Cardiac septum (tissue), 1 donor: Measurements from ENCODE around the gene TMEM163. TPM values are rescaled to one million over a fixed set of nuclear protein-coding genes. Genes with fewer than 3 reads are reported as not detected.

Experiments
- DNase-seq: peaks from one replicate; pipeline ENCODE4 v3.0.0-alpha.2; 2020; ENCODE audit warnings: low spot score
- intact Hi-C: fragments of 100-400 bp; cut with DNase I; formaldehyde crosslinking; loops from one replicate; pipeline ENCODE4 v1.14.0; 2022
- total RNA-seq: library from RNA; stranded (reverse); fragmentation: NEBNext Ultra II Directional; extraction: Animal tissue kit (Norgen Biotek cat#: 25700); gene quantifications from one replicate; pipeline ENCODE4 v1.2.1, GENCODE V29; 2021
- donor health status: DM: no; HTN: no; CAD: no.

TMEM163 gene
- total RNA-seq, 1 donor from 2014 or later = 0.38 TPM

DNA sequence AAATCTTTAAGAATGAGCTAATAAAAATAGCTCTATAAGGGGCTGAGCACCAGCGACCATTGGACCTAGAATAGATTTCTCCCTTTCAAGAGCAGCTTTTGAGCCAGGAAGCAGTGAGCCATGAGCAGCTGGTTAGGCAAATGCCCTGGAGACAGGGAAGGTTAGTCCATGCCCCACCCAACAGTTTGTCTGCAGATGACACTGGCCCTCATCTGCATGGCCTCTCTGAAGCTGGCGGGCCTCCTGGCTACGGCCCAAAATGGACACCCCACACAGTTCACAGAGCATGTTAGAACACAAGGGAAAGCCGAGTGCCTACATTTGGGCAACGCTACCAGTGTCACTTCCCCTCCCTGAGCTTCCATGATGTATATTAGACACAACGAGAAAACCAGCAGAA is 263.9 kb downstream of the TMEM163 start:
- intact Hi-C loops = loop anchor here (10.0 kb wide), 1 partner anchor 80 kb away; no protein-coding TSS in a partner anchor
- peak; percentile 69 for DNase-seq

GRCh38 chr2:134454426-134454825 is 264.4 kb downstream of the TMEM163 start:
- intact Hi-C loops = loop anchor here (10.0 kb wide), 1 partner anchor 80 kb away; no protein-coding TSS in a partner anchor
- peak; percentile 57 for DNase-seq

GRCh38 chr2:134453973-134454372 is 264.8 kb downstream of the TMEM163 start:
- intact Hi-C loops = loop anchor here (10.0 kb wide), 1 partner anchor 79 kb away; no protein-coding TSS in a partner anchor
- peak; percentile 33 for DNase-seq

DNA sequence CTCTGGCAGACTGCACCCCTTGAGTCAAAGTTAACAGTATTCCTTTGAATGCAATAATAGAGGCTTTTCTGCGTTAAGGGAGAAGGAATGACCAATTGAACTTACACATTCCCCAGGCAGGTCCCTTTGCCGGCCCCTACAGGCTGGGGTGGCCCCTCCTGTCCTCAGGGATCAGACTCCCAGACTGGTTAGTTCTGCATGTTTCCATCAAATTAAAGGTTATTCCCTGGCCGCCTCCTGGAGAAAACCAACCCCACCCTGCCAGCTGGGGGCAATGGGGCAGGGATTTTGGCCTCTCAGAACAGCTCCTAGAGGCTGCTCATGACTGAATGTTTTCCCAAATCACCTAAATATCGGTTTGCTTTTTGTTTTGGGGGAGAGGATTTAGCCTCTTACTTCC is 265.3 kb downstream of the TMEM163 start:
- intact Hi-C loops = loop anchor here (10.0 kb wide), 1 partner anchor 79 kb away; no protein-coding TSS in a partner anchor
- peak; percentile 12 for DNase-seq

GRCh38 chr2:134452042-134452733 is 266.6 kb downstream of the TMEM163 start:
- intact Hi-C loops = loop anchor here (10.0 kb wide), 1 partner anchor 77 kb away; no protein-coding TSS in a partner anchor
- peak; percentile 35 for DNase-seq

DNA sequence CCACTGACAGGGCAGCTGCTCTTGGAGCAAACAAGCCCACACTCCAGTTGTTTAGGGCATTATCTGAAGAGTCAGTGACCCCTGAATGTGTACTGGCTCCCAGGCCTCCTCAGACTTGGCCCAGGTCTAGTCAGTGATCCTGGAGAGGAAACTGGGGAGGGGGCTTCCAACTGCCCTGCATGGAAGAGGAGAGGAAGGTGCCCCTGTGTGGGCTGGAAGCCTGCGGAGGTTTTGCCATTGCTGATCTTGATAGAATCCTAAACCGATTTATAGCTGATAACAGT is 267.5 kb downstream of the TMEM163 start:
- DNase-seq = peak; percentile 61
- intact Hi-C loops = loop anchor here (2.0 to 10.0 kb wide), 2 partner anchors 76 to 332 kb away; no protein-coding TSS in a partner anchor

DNA sequence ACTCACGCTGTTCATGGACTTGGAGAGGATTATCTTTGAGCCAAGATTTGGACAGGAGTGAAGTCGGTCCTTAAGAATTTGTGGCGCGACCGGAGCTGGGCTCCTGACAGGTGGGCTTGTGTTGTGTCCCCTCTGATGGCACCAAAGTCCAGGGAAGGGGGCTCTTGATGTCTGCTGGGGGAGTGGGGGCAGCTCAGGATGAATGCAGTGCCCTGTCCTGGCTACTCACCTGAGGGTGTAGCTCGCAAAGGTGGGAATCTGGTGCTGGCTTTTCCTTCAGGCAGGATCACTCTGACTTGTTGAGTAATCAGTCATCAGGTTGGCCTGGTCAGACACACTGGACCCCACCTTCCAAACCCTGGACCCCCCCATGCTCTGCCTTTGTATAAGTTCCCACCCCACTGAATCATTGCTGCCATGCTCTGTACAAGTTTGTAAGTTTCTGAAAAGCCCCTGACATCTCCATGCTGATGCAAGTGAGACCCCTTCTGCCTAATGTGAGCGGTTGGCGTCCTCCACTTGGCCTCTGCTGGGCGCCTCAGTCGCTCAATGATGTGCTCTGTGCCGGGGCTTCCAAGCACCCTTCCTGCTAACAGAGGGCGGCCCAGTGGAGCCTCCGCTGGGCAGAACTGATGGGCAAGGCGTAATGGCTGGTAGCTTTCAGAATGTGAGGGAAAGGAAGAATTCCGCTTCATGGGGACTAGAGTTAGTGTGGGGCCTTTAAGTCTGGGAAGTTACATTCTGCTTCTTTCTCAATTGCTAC is 268.9 kb downstream of the TMEM163 start:
- intact Hi-C loops = loop anchor here (2.0 to 10.0 kb wide), 2 partner anchors 75 to 331 kb away; no protein-coding TSS in a partner anchor

DNA sequence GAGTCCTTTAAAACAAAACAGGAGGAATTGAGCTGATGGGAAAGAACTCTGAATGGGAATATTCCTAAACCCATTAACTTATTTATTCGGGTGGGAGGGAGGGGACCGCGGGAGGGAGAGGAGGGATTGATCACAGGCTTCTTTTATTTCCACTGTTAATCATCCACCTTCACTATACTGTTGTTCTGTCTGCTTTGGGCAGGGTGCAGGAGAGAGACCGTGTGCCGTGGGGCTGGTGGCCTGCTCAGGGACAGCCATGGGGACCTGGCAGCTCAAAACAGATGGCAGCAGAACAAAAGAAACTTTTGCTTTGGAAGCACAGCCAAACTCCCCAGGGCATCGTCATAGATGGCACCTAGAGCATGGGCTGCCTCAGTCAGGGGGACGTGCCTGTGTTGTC is 269.6 kb downstream of the TMEM163 start:
- intact Hi-C loops = no loop called here
- no peak for DNase-seq

More for the DNA sequence above, 268.9 kb downstream of the TMEM163 start:
- DNase-seq = peak; percentile 57

GRCh38 chr2:134448650-134449049 is 270.1 kb downstream of the TMEM163 start:
- DNase-seq = no peak
- intact Hi-C loops = no loop called here

- intact Hi-C loops = no loop called here
These were observed 271.1 kb downstream of the TMEM163 start for GRCh38 chr2:134447669-134448068.

DNA sequence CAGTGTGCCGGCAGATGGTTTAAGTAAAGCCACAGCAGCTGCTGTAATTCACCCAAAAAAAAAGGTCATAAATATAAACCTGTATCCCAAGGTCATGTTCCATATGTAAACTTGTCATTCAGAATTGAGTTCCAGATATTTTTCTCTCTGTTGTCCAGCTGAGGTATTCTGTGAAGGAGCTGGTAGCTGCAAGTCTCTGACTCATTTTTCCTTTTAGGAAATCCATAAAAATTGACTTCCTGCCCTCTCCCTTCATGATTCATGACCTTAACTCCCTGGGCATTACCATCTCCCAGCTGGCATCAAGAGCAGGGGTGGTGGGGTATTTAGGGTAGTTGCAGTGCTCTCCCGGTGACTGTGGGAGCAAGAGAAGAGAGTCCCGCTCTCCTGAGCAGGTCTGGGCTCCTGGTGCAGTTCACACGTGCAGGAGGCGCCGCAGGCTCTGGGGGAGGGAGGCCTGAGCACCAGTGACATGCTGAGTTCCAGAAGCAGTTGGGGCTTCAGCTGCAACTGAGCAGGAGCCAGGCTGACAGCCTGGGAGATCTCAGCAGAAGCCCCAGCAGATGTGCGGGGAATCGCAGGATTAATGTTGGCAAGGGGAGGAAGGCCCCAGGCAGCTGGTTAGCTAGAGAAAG is 272.3 kb downstream of the TMEM163 start:
- intact Hi-C loops = no loop called here
- DNase-seq = no peak

More at GRCh38 chr2:134447669-134448068, 271.1 kb downstream of the TMEM163 start:
- DNase-seq = no peak

DNA sequence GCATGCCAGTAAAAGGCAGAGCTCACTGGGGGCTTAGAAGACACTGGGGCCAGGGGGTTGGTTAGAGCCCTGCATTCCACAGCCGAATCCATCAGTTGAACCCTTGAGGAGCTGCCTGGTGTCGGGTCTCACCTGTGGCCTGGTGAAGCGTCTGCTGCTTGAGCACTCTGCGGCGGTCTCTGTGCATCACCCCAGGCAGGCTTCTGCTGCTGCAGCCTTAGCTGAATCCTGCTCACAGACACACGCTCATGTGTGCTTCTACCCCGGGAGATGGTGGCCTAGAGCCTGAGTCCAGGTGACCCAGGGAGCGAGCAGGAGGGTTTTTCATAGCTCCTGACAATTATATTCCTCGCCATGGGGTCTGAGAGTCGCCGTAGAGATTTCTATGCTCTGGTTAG is 272.8 kb downstream of the TMEM163 start:
- intact Hi-C loops = no loop called here
- DNase-seq = no peak

GRCh38 chr2:134445116-134445515 is 273.7 kb downstream of the TMEM163 start:
- intact Hi-C loops = no loop called here
- DNase-seq = no peak

DNA sequence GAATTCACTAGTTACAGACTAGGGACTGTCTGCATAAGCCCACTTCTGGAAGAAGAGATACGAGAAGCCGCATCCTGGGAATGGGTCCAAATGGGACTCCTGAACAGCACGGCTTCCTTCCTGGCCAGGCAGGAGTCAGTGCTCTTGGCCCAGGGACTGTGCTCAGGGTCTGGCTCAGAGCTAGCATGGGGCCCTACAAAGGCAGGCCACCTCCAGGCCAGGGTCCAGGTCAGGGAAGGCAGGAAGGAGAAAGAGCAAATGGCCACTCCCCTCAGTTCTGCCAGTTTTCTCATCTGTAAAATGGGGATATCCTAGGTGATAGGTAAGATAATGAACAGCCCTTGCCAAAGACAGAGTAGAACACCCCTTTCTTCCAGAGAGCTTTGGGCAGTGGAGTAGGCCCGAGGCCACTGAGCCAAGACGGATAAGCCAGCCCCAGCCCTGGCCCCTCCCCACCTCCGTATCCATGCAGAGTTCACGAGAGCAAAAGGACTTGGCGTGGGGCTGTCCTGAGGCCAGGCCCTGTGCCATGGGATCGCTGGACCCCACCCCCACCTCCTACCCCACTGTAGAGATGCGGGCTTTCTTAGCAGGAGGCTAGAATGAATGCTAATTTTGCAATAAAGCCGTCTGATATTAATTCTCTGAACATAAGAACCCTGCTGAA is 274.9 kb downstream of the TMEM163 start:
- DNase-seq = no peak
- intact Hi-C loops = no loop called here

DNA sequence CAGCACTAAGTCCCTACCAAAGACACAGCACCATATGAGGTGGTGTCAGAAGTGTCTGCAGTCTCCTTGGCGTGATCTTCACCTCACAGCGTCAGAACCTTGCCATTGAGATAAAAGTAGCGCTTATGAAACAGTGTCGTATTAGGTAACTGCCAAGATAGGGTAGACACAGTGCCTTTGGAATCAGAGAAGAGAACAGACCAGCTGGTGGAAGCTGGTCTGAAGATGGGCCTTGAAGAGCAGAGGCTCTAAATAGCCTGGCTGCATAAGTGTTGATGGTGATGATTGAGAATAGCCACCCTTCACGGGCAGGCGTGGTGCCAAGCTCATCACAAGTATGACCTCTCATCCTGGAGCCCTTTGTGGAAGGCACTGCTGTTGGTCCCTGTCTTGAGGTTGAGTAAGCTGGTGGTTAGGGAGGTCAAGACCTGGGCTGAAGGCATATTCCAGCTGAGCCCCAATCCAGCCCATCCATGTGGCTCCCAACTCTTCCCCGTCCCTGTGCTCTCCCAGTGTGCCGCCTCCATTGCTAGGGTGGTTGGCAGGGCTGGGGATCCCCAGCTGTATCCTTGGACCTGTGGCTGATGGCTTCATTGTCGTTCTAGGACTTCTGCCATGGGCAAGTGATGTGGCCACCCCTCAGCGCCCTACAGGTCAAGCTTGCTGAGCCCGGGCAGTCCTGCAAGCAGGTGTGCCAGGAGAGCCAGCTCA is 277.5 kb downstream of the TMEM163 start:
- intact Hi-C loops = no loop called here
- DNase-seq = no peak

- intact Hi-C loops = no loop called here
These were observed 278.4 kb downstream of the TMEM163 start for GRCh38 chr2:134440336-134440909.

DNA sequence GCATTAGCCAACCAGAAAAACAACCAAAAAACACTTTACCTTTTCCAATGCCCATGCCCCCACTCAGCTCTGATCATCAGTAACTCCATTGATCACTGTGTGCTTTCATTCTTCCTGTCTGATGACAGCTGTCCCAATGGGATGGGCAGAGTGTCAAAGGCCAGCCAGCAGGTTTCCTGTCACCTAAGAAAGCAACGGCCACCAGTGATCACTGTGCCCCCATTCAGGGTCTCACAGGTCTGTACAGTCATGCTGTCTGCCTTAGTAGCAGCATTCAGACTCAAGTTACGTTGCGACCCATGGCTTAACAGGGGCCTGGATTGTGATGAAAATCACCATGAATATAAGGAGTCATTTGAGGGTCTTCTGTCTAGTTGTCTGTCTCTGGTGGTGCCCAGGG is 280.4 kb downstream of the TMEM163 start:
- intact Hi-C loops = no loop called here
- DNase-seq = peak; percentile 2

More at GRCh38 chr2:134440336-134440909, 278.4 kb downstream of the TMEM163 start:
- DNase-seq = peak; percentile 72

DNA sequence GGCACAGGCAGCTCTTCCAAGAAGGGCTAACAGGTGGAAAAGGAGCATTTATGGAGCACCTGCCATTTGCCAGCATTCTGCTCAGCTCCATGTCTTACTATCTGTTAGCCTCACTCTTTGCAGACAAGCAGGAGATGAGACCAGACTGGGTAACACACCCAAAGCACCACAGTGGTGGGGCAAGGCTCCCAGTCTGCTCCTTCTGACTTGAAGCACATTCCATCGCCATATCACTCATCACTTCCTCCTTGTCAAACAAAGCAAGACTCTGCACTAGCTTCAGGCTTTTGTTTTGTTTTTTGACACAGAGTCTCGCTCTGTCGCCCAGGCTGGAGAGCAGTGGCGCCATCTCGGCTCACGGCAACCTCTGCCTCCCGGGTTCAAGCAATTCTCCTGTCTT is 282.1 kb downstream of the TMEM163 start:
- intact Hi-C loops = no loop called here
- peak; percentile 61 for DNase-seq

DNA sequence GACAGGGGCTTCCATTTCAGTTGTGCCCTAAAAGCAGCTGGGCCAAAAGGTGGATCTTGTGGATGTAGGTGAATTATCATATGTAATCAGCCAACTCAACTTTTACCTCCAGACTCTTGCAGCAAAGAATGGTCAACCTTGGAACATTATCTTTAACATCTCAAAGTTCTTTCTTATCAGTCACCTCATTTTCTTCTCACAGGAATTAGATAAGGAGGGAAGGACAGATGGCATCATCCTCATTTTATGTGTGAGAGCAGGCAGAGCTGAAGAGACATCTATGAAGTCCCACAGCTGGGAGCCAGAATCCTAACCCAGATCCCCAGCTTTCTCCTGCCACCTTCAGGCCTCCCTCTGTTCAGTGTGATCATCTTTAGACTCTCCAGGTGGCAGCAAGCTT is 282.9 kb downstream of the TMEM163 start:
- intact Hi-C loops = no loop called here
- DNase-seq = peak; percentile 15
